HepG2 (cell line): ENCODE measurements around the gene ACAT2. TPM values are rescaled to one million over a fixed set of nuclear protein-coding genes. Genes with fewer than 3 reads are reported as not detected.
A peak's percentile ranks its signal among the peaks of the same experiment; 100 is the strongest.

Source experiments
- ARNTL ChIP-seq: sonication (generic); formaldehyde crosslinking; IDR thresholded peaks from 2 replicates; pipeline ENCODE4 v1.4.0; 2020; ENCODE audit warnings: mild to moderate bottlenecking, missing genetic modification reagents
- CAMTA2 ChIP-seq: sonication (generic); formaldehyde crosslinking; IDR thresholded peaks from 2 replicates; pipeline ENCODE4 v1.4.0; 2020; ENCODE audit warnings: mild to moderate bottlenecking, missing genetic modification reagents, borderline replicate concordance
- DDIT3 ChIP-seq: sonication (generic); formaldehyde crosslinking; IDR thresholded peaks from 2 replicates; pipeline ENCODE4 v1.4.0; 2020; ENCODE audit warnings: mild to moderate bottlenecking, missing genetic modification reagents
- HBP1 ChIP-seq: IDR thresholded peaks from 2 replicates; pipeline ENCODE4 v1.6.1; 2016; ENCODE audit warnings: low read depth, control low read depth
- MAZ ChIP-seq, 2 experiments: sonication (generic) in 1 of 2; formaldehyde crosslinking in 1 of 2; IDR thresholded peaks; 2 replicates each; pipeline versions ENCODE4 v1.5.0 to v1.6.1; 2012 to 2020; ENCODE audit warnings: low read depth in 2 of 2, mild to moderate bottlenecking in 2 of 2, borderline replicate concordance in 1 of 2, improper control_type of control experiment in 1 of 2, low read length in 1 of 2, missing genetic modification reagents in 1 of 2, moderate library complexity in 1 of 2
- MXD4 ChIP-seq: IDR thresholded peaks from 2 replicates; pipeline ENCODE4 v1.6.1; 2016; ENCODE audit warnings: mild to moderate bottlenecking, missing biosample characterization, missing genetic modification reagents
- NFIB ChIP-seq: sonication (generic); formaldehyde crosslinking; IDR thresholded peaks from 2 replicates; pipeline ENCODE4 v1.9.0; 2021; ENCODE audit warnings: missing genetic modification reagents, mild to moderate bottlenecking, borderline replicate concordance
- NONO ChIP-seq, 2 experiments: fragments of 450-650 bp in 1 of 2; sonication (generic) in 1 of 2; formaldehyde crosslinking in 1 of 2; IDR thresholded peaks in 1 of 2; conservative IDR thresholded peaks in 1 of 2; 2 replicates each; pipeline versions ENCODE4 v1.6.1 to v1.8.0; 2017 to 2022; ENCODE audit warnings: mild to moderate bottlenecking in 1 of 2, missing genetic modification reagents in 1 of 2, moderate library complexity in 1 of 2
- RAD51 ChIP-seq: fragments of 450-650 bp; IDR thresholded peaks from 2 replicates; pipeline ENCODE4 v1.6.1; 2016; ENCODE audit warnings: borderline replicate concordance
- SAFB2 ChIP-seq: sonication (generic); formaldehyde crosslinking; IDR thresholded peaks from 2 replicates; pipeline ENCODE4 v1.5.1; 2020; ENCODE audit warnings: missing genetic modification reagents, low read depth, mild to moderate bottlenecking, borderline replicate concordance
- SMAD3 ChIP-seq: sonication (generic); formaldehyde crosslinking; IDR thresholded peaks from 2 replicates; pipeline ENCODE4 v1.4.0; 2020; ENCODE audit warnings: missing genetic modification reagents
- ZNF713 ChIP-seq: sonication (generic); formaldehyde crosslinking; IDR thresholded peaks from 2 replicates; pipeline ENCODE4 v1.4.0; 2020; ENCODE audit warnings: mild to moderate bottlenecking, missing genetic modification reagents
- ZSCAN30 ChIP-seq: sonication (generic); formaldehyde crosslinking; IDR thresholded peaks from 2 replicates; pipeline ENCODE4 v1.5.0; 2020; ENCODE audit warnings: mild to moderate bottlenecking, missing genetic modification reagents
- polyA plus RNA-seq, 8 experiments: library from polyadenylated mRNA; depleted of rRNA in 3 of 8; stranded (reverse) in 7 of 8; unstranded in 1 of 8; fragments of >200 nt; fragmentation: Illumina TruSeq in 4 of 8; extraction: Trizol in 4 of 8; gene quantifications; 2 replicates each; pipeline versions ENCODE4 v1.2.1 to v1.2.3, GENCODE V29; 2011 to 2016; ENCODE audit warnings: low read depth in 4 of 8, missing spikeins in 1 of 8, mixed read lengths in 1 of 8; ENCODE audit not compliant: insufficient read depth in 1 of 8
- total RNA-seq, 5 experiments: library from RNA; depleted of rRNA; stranded (reverse); fragments of >200 nt; fragmentation: Illumina TruSeq; extraction: Trizol; gene quantifications; 2 replicates each; pipeline ENCODE4 v1.2.3, GENCODE V29; 2016; ENCODE audit warnings: low read depth in 1 of 5
- TF ChIP-seq, protein P1 (sequence below): sonication (generic); formaldehyde crosslinking; IDR thresholded peaks from 2 replicates; pipeline ENCODE4 v1.8.1; 2023; ENCODE audit warnings: mild to moderate bottlenecking, missing genetic modification reagents, borderline replicate concordance
- TF ChIP-seq, protein P2 (sequence below): IDR thresholded peaks from 2 replicates; pipeline ENCODE4 v1.6.1; 2016; ENCODE audit warnings: missing compliant biosample characterization, missing genetic modification reagents, borderline replicate concordance
- TF ChIP-seq, protein P3 (sequence below): sonication (generic); formaldehyde crosslinking; IDR thresholded peaks from 2 replicates; pipeline ENCODE4 v1.8.1; 2023; ENCODE audit warnings: missing genetic modification reagents, inconsistent platforms, borderline replicate concordance
- TF ChIP-seq, protein P4 (sequence below): sonication (generic); formaldehyde crosslinking; IDR thresholded peaks from 2 replicates; pipeline ENCODE4 v1.5.0; 2020; ENCODE audit warnings: mild to moderate bottlenecking, missing genetic modification reagents
- TF ChIP-seq, protein P5 (sequence below): sonication (generic); formaldehyde crosslinking; IDR thresholded peaks from 2 replicates; pipeline ENCODE4 v1.5.0; 2020; ENCODE audit warnings: mild to moderate bottlenecking, missing genetic modification reagents, borderline replicate concordance

Gene ACAT2
- total and polyA plus RNA-seq, 2 of the 13 experiments (the other 11 are each of a cell fraction or from before 2014, with no cell fraction given), result 121 to 534 TPM

GRCh38 chr6:159789377-159790148 is 27.7 kb downstream of the ACAT2 start, which contains the start of gene TCP1 (continued):
- TF ChIP-seq MAZ (IDR thresholded peaks at IDR 0.05; ENCODE audit: borderline replicate concordance, low read depth, low read length) (0 out of 2 replicates have a peak, but pooled peaks have one; percentile 59), MAZ (CRISPR knock-in tag; IDR thresholded peaks at IDR 0.05; ENCODE audit: low read depth) (peak; percentile 51), NONO (IDR thresholded peaks at IDR 0.05) (no peak), NONO (CRISPR knock-in tag; conservative IDR thresholded peaks at IDR 0.05) (peak; percentile 94), MXD4 (peak; percentile 8; the same call in 1 of the 2 replicates), DDIT3 (peak; percentile 37; the same call in 1 of the 2 replicates), HBP1 (CRISPR knock-in tag) (peak; percentile 95), ARNTL (peak; percentile 65; the same call in 1 of the 2 replicates), RAD51 (no peak), NFIB (CRISPR knock-in tag) (no peak), SMAD3 (CRISPR knock-in tag) (peak; percentile 89), SAFB2 (CRISPR knock-in tag) (peak; percentile 96; the same call in 1 of the 2 replicates), ZSCAN30 (CRISPR knock-in tag) (peak; percentile 71), CAMTA2 (CRISPR knock-in tag) (peak; percentile 94), ZNF713 (CRISPR knock-in tag) (no peak; the same call in 1 of the 2 replicates)
- TF ChIP-seq, protein P1, sequence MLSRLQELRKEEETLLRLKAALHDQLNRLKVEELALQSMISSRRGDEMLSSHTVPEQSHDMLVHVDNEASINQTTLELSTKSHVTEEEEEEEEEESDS (CRISPR knock-in tag), result 0 out of 2 replicates have a peak, but pooled peaks have one; percentile 67
- TF ChIP-seq, protein P2, sequence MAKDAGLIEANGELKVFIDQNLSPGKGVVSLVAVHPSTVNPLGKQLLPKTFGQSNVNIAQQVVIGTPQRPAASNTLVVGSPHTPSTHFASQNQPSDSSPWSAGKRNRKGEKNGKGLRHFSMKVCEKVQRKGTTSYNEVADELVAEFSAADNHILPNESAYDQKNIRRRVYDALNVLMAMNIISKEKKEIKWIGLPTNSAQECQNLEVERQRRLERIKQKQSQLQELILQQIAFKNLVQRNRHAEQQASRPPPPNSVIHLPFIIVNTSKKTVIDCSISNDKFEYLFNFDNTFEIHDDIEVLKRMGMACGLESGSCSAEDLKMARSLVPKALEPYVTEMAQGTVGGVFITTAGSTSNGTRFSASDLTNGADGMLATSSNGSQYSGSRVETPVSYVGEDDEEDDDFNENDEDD (CRISPR knock-in tag), result peak; percentile 99
- TF ChIP-seq, protein P3, sequence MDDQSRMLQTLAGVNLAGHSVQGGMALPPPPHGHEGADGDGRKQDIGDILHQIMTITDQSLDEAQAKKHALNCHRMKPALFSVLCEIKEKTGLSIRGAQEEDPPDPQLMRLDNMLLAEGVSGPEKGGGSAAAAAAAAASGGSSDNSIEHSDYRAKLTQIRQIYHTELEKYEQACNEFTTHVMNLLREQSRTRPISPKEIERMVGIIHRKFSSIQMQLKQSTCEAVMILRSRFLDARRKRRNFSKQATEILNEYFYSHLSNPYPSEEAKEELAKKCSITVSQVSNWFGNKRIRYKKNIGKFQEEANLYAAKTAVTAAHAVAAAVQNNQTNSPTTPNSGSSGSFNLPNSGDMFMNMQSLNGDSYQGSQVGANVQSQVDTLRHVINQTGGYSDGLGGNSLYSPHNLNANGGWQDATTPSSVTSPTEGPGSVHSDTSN (CRISPR knock-in tag), result no peak
- TF ChIP-seq, protein P4, sequence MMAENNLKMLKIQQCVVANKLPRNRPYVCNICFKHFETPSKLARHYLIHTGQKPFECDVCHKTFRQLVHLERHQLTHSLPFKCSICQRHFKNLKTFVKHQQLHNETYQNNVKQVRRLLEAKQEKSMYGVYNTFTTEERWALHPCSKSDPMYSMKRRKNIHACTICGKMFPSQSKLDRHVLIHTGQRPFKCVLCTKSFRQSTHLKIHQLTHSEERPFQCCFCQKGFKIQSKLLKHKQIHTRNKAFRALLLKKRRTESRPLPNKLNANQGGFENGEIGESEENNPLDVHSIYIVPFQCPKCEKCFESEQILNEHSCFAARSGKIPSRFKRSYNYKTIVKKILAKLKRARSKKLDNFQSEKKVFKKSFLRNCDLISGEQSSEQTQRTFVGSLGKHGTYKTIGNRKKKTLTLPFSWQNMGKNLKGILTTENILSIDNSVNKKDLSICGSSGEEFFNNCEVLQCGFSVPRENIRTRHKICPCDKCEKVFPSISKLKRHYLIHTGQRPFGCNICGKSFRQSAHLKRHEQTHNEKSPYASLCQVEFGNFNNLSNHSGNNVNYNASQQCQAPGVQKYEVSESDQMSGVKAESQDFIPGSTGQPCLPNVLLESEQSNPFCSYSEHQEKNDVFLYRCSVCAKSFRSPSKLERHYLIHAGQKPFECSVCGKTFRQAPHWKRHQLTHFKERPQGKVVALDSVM (CRISPR knock-in tag), result peak; percentile 48; the same call in 1 of the 2 replicates
- TF ChIP-seq, protein P5, sequence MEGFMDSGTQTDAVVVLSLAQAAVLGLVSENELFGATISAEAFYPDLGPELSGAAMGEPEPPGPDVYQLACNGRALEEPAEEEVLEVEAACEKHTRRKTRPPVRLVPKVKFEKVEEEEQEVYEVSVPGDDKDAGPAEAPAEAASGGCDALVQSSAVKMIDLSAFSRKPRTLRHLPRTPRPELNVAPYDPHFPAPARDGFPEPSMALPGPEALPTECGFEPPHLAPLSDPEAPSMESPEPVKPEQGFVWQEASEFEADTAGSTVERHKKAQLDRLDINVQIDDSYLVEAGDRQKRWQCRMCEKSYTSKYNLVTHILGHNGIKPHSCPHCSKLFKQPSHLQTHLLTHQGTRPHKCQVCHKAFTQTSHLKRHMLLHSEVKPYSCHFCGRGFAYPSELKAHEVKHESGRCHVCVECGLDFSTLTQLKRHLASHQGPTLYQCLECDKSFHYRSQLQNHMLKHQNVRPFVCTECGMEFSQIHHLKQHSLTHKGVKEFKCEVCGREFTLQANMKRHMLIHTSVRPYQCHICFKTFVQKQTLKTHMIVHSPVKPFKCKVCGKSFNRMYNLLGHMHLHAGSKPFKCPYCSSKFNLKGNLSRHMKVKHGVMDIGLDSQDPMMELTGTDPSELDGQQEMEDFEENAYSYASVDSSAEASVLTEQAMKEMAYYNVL (CRISPR knock-in tag), result peak; percentile 66; the same call in 1 of the 2 replicates
